Measurements from ENCODE around the gene CA14.
"Not testable (repeated sequence)": the region's sequence is repeated elsewhere in the genome, so short reads cannot be mapped to it uniquely, and the experiment has no call there.

Gene CA14

GRCh38 chr1:150257624-150258585, at the start of gene CA14:
TSS of gene CA14 (plus strand) at chr1:150257774. CDS start at chr1:150258129, 355 bp downstream.
- no peak for DNase-seq

GRCh38 chr1:150208460-150208859, 49.1 kb upstream of the CA14 start:
- not testable (repeated sequence) for DNase-seq

GRCh38 chr1:150210091-150210490, 47.5 kb upstream of the CA14 start:
- no peak for DNase-seq

- no peak for DNase-seq
Observed at GRCh38 chr1:150210706-150211105, 46.9 kb upstream of the CA14 start.

GRCh38 chr1:150212070-150212469, 45.5 kb upstream of the CA14 start:
- DNase-seq: no peak

- peak; percentile 96 to 97 for DNase-seq
Observed at GRCh38 chr1:150213170-150214098, 44.1 kb upstream of the CA14 start.

GRCh38 chr1:150214099-150214756, 43.3 kb upstream of the CA14 start:
- DNase-seq: not testable (repeated sequence)

GRCh38 chr1:150215855-150216254, 41.7 kb upstream of the CA14 start:
- not testable (repeated sequence) for DNase-seq

GRCh38 chr1:150221552-150221951, 36.0 kb upstream of the CA14 start:
- peak; percentile 10 to 58 for DNase-seq

GRCh38 chr1:150224983-150225382, 32.6 kb upstream of the CA14 start:
- DNase-seq: no peak

- DNase-seq: no peak
Observed at GRCh38 chr1:150225546-150225945, 32.0 kb upstream of the CA14 start.

- no peak for DNase-seq
Observed at GRCh38 chr1:150226486-150226885, 31.1 kb upstream of the CA14 start.

- DNase-seq: no peak
Observed at GRCh38 chr1:150227228-150227627, 30.3 kb upstream of the CA14 start.

GRCh38 chr1:150228246-150228645, 29.3 kb upstream of the CA14 start:
- not testable (repeated sequence) for DNase-seq

- not testable (repeated sequence) for DNase-seq
Observed at GRCh38 chr1:150232921-150233320, 24.7 kb upstream of the CA14 start.

- DNase-seq: peak; percentile 49 to 56
Observed at GRCh38 chr1:150233359-150234308, 23.9 kb upstream of the CA14 start.

- no peak for DNase-seq
Observed at GRCh38 chr1:150234309-150234565, 23.3 kb upstream of the CA14 start.

- DNase-seq: peak; percentile 77 to 94
Observed at GRCh38 chr1:150234566-150235293, 22.8 kb upstream of the CA14 start.

GRCh38 chr1:150235294-150235851, 22.2 kb upstream of the CA14 start:
- DNase-seq: no peak

- DNase-seq: peak; percentile 99 to 100
Observed at GRCh38 chr1:150235852-150236613, 21.5 kb upstream of the CA14 start, which contains the start of gene ANP32E. TSS of gene ANP32E (minus strand) at chr1:150236112. CDS start at chr1:150235786, 326 bp downstream.
